Activated naive CD8-positive, alpha-beta T cell (primary cell): Measurements from ENCODE around the gene SORCS2.
"Not testable (repeated sequence)": the region's sequence is repeated elsewhere in the genome, so short reads cannot be mapped to it uniquely, and the experiment has no call there.

ENCODE experiments used
- H3K27ac Mint-ChIP-seq: one replicate; pipeline ENCODE4 v1.8.0; 2021; ENCODE audit warnings: mixed read lengths
- H3K27me3 Mint-ChIP-seq: one replicate; pipeline ENCODE4 v1.8.0; 2021; ENCODE audit warnings: mixed read lengths
- H3K36me3 Mint-ChIP-seq: one replicate; pipeline ENCODE4 v1.8.0; 2021; ENCODE audit warnings: mixed read lengths
- H3K4me1 Mint-ChIP-seq: one replicate; pipeline ENCODE4 v1.8.0; 2021; ENCODE audit warnings: low read depth, mixed read lengths
- H3K4me3 Mint-ChIP-seq: one replicate; pipeline ENCODE4 v1.8.0; 2021; ENCODE audit warnings: mild to moderate bottlenecking, mixed read lengths
- H3K9me3 Mint-ChIP-seq: one replicate; pipeline ENCODE4 v1.8.0; 2021; ENCODE audit warnings: low read depth, mixed read lengths

Gene SORCS2

GRCh38 chr4:7212101-7212674 is 19.9 kb downstream of the SORCS2 start:
- Mint-ChIP-seq H3K36me3 (no peaks in the 10 kb centered on the region), H3K4me1 (no peaks in the 10 kb centered on the region), H3K4me3 (no peak overlapping the region), H3K27me3 (peaks cover 2% of the 10 kb centered on the region), H3K27ac (no peak overlapping the region), H3K9me3 (no peaks in the 10 kb centered on the region)

- Mint-ChIP-seq H3K4me1 (no peaks in the 10 kb centered on the region), H3K9me3 (no peaks in the 10 kb centered on the region), H3K36me3 (no peaks in the 10 kb centered on the region)
Measured at GRCh38 chr4:7212921-7213320, 20.6 kb downstream of the SORCS2 start.

GRCh38 chr4:7213807-7214206 is 21.5 kb downstream of the SORCS2 start:
- Mint-ChIP-seq H3K27me3 (peaks cover 2% of the 10 kb centered on the region), H3K36me3 (no peaks in the 10 kb centered on the region), H3K4me3 (no peak overlapping the region), H3K27ac (no peak overlapping the region), H3K4me1 (no peaks in the 10 kb centered on the region), H3K9me3 (no peaks in the 10 kb centered on the region)

More at GRCh38 chr4:7212921-7213320, 20.6 kb downstream of the SORCS2 start:
- H3K27ac Mint-ChIP-seq, result no peak overlapping the region
- peaks cover 2% of the 10 kb centered on the region for H3K27me3 Mint-ChIP-seq
- H3K4me3 Mint-ChIP-seq, result no peak overlapping the region

GRCh38 chr4:7214359-7214758 is 22.0 kb downstream of the SORCS2 start:
- H3K9me3 Mint-ChIP-seq, result no peaks in the 10 kb centered on the region
- peaks cover 4% of the 10 kb centered on the region for H3K27me3 Mint-ChIP-seq

GRCh38 chr4:7215187-7215586 is 22.8 kb downstream of the SORCS2 start:
- not testable (repeated sequence) for H3K4me1 Mint-ChIP-seq, H3K27ac Mint-ChIP-seq, H3K27me3 Mint-ChIP-seq, H3K36me3 Mint-ChIP-seq, H3K9me3 Mint-ChIP-seq, H3K4me3 Mint-ChIP-seq

More at GRCh38 chr4:7214359-7214758, 22.0 kb downstream of the SORCS2 start:
- Mint-ChIP-seq H3K27ac (no peak overlapping the region), H3K4me3 (no peak overlapping the region), H3K36me3 (no peaks in the 10 kb centered on the region), H3K4me1 (no peaks in the 10 kb centered on the region)

- H3K4me1 Mint-ChIP-seq, result no peaks in the 10 kb centered on the region
- peaks cover 2% of the 10 kb centered on the region for H3K27me3 Mint-ChIP-seq
- H3K4me3 Mint-ChIP-seq, result no peak overlapping the region
- no peaks in the 10 kb centered on the region for H3K9me3 Mint-ChIP-seq
- H3K27ac Mint-ChIP-seq, result no peak overlapping the region
- no peaks in the 10 kb centered on the region for H3K36me3 Mint-ChIP-seq
Measured at GRCh38 chr4:7217039-7217438, 24.7 kb downstream of the SORCS2 start.

- H3K27me3 Mint-ChIP-seq, result peaks cover 2% of the 10 kb centered on the region
- no peaks in the 10 kb centered on the region for H3K36me3 Mint-ChIP-seq
- H3K4me3 Mint-ChIP-seq, result no peak overlapping the region
- H3K9me3 Mint-ChIP-seq, result no peaks in the 10 kb centered on the region
- H3K27ac Mint-ChIP-seq, result no peak overlapping the region
- no peaks in the 10 kb centered on the region for H3K4me1 Mint-ChIP-seq
Measured at GRCh38 chr4:7217474-7218321, 25.4 kb downstream of the SORCS2 start.

- Mint-ChIP-seq H3K27ac (no peak overlapping the region), H3K9me3 (no peaks in the 10 kb centered on the region), H3K36me3 (no peaks in the 10 kb centered on the region), H3K27me3 (peaks cover 2% of the 10 kb centered on the region), H3K4me3 (no peak overlapping the region), H3K4me1 (no peaks in the 10 kb centered on the region)
Measured at GRCh38 chr4:7218686-7219085, 26.3 kb downstream of the SORCS2 start.

GRCh38 chr4:7222521-7222920 is 30.2 kb downstream of the SORCS2 start:
- Mint-ChIP-seq H3K27ac (no peak overlapping the region), H3K9me3 (no peaks in the 10 kb centered on the region), H3K4me3 (no peak overlapping the region), H3K27me3 (peaks cover 2% of the 10 kb centered on the region), H3K4me1 (no peaks in the 10 kb centered on the region), H3K36me3 (no peaks in the 10 kb centered on the region)

- H3K27me3 Mint-ChIP-seq, result peaks cover 2% of the 10 kb centered on the region
- no peaks in the 10 kb centered on the region for H3K9me3 Mint-ChIP-seq
- H3K27ac Mint-ChIP-seq, result no peak overlapping the region
- no peaks in the 10 kb centered on the region for H3K36me3 Mint-ChIP-seq
- no peaks in the 10 kb centered on the region for H3K4me1 Mint-ChIP-seq
- no peak overlapping the region for H3K4me3 Mint-ChIP-seq
Measured at GRCh38 chr4:7223541-7223940, 31.2 kb downstream of the SORCS2 start.

- Mint-ChIP-seq H3K9me3 (no peaks in the 10 kb centered on the region), H3K27me3 (peaks cover under 1% of the 10 kb centered on the region), H3K27ac (no peak overlapping the region), H3K36me3 (no peaks in the 10 kb centered on the region), H3K4me1 (no peaks in the 10 kb centered on the region), H3K4me3 (no peak overlapping the region)
Measured at GRCh38 chr4:7224001-7224400, 31.7 kb downstream of the SORCS2 start.

GRCh38 chr4:7224878-7225533 is 32.7 kb downstream of the SORCS2 start:
- no peaks in the 10 kb centered on the region for H3K36me3 Mint-ChIP-seq

GRCh38 chr4:7226439-7226838 is 34.1 kb downstream of the SORCS2 start:
- H3K27me3 Mint-ChIP-seq, result no peaks in the 10 kb centered on the region
- H3K27ac Mint-ChIP-seq, result no peak overlapping the region
- no peaks in the 10 kb centered on the region for H3K36me3 Mint-ChIP-seq
- H3K4me1 Mint-ChIP-seq, result no peaks in the 10 kb centered on the region
- H3K9me3 Mint-ChIP-seq, result no peaks in the 10 kb centered on the region
- no peak overlapping the region for H3K4me3 Mint-ChIP-seq

More at GRCh38 chr4:7224878-7225533, 32.7 kb downstream of the SORCS2 start:
- no peak overlapping the region for H3K4me3 Mint-ChIP-seq
- no peaks in the 10 kb centered on the region for H3K27me3 Mint-ChIP-seq
- no peaks in the 10 kb centered on the region for H3K9me3 Mint-ChIP-seq
- H3K4me1 Mint-ChIP-seq, result no peaks in the 10 kb centered on the region
- H3K27ac Mint-ChIP-seq, result no peak overlapping the region

GRCh38 chr4:7227008-7227407 is 34.7 kb downstream of the SORCS2 start:
- no peak overlapping the region for H3K27ac Mint-ChIP-seq
- H3K27me3 Mint-ChIP-seq, result no peaks in the 10 kb centered on the region
- H3K4me1 Mint-ChIP-seq, result no peaks in the 10 kb centered on the region
- H3K36me3 Mint-ChIP-seq, result no peaks in the 10 kb centered on the region
- H3K9me3 Mint-ChIP-seq, result no peaks in the 10 kb centered on the region
- H3K4me3 Mint-ChIP-seq, result no peak overlapping the region

- no peaks in the 10 kb centered on the region for H3K27me3 Mint-ChIP-seq
- H3K27ac Mint-ChIP-seq, result no peak overlapping the region
- no peaks in the 10 kb centered on the region for H3K9me3 Mint-ChIP-seq
- no peaks in the 10 kb centered on the region for H3K4me1 Mint-ChIP-seq
- H3K36me3 Mint-ChIP-seq, result no peaks in the 10 kb centered on the region
- no peak overlapping the region for H3K4me3 Mint-ChIP-seq
Measured at GRCh38 chr4:7228734-7229133, 36.4 kb downstream of the SORCS2 start.
